Measurements from ENCODE around the gene SRGAP3.

SRGAP3 gene

GRCh38 chr3:8952130-8952529 lies 297.3 kb downstream of the SRGAP3 start:
- DNase-seq = no peak

GRCh38 chr3:8945890-8946600 lies 303.4 kb downstream of the SRGAP3 start:
- no peak for DNase-seq

GRCh38 chr3:8942746-8943488 lies 306.5 kb downstream of the SRGAP3 start:
- no peak for DNase-seq

- DNase-seq = no peak
Measured at GRCh38 chr3:8942115-8942514, 307.3 kb downstream of the SRGAP3 start.

- no peak for DNase-seq
Measured at GRCh38 chr3:8938021-8938420, 311.4 kb downstream of the SRGAP3 start.

GRCh38 chr3:8937064-8938020 lies 312.1 kb downstream of the SRGAP3 start:
- no peak for DNase-seq

- DNase-seq = no peak
Measured at GRCh38 chr3:8932507-8932906, 316.9 kb downstream of the SRGAP3 start.

- no peak for DNase-seq
Measured at GRCh38 chr3:8931342-8931741, 318.1 kb downstream of the SRGAP3 start.

All from activated CD4-positive, alpha-beta T cell treated with anti-CD3 and anti-CD28 coated beads for 1 hour (primary cell).